Neural cell (in vitro differentiated cells): ENCODE results near the gene RUVBL1. TPM values are rescaled to one million over a fixed set of nuclear protein-coding genes. Genes with fewer than 3 reads are reported as not detected.

Experiments
- H2AFZ ChIP-seq: fragments of 200-600, 300-800 bp; sonication (generic), shearing (Covaris generic); 2 replicates; pipeline ENCODE4 v1.6.0; 2014; ENCODE audit warnings: low read depth, mild to moderate bottlenecking, antibody characterized with exemption, low read length, moderate library complexity
- H3F3A ChIP-seq: fragments of 200-600 bp; shearing (Covaris generic); 2 replicates; pipeline ENCODE4 v1.6.1; 2016; ENCODE audit warnings: mild to moderate bottlenecking, moderate library complexity, mixed read lengths, antibody characterized with exemption, low read length; ENCODE audit not compliant: insufficient read depth, poor library complexity, severe bottlenecking
- H3K27ac ChIP-seq: fragments of 200-600, 300-800 bp; sonication (generic), shearing (Covaris generic); 2 replicates; pipeline ENCODE4 v1.5.1; 2014; ENCODE audit warnings: mild to moderate bottlenecking, low read length, moderate library complexity
- H3K27me3 ChIP-seq: fragments of 300-800, 200-600 bp; sonication (generic), shearing (Covaris generic); 2 replicates; pipeline ENCODE4 v1.6.0; 2014; ENCODE audit warnings: mild to moderate bottlenecking, low read depth, low read length, moderate library complexity; ENCODE audit not compliant: insufficient read depth
- H3K36me3 ChIP-seq: fragments of 300-800, 200-600 bp; sonication (generic), shearing (Covaris generic); 2 replicates; pipeline ENCODE4 v1.5.1; 2014; ENCODE audit warnings: mild to moderate bottlenecking, antibody characterized with exemption, low read length, moderate library complexity; ENCODE audit not compliant: insufficient read depth
- H3K4me2 ChIP-seq: fragments of 300-800, 200-600 bp; sonication (generic), shearing (Covaris generic); 2 replicates; pipeline ENCODE4 v1.6.0; 2014; ENCODE audit warnings: mild to moderate bottlenecking, low read length
- H3K4me3 ChIP-seq: fragments of 300-800, 200-600 bp; sonication (generic), shearing (Covaris generic); 2 replicates; pipeline ENCODE4 v1.5.1; 2014; ENCODE audit warnings: mild to moderate bottlenecking, low read length, moderate library complexity
- H3K79me2 ChIP-seq: fragments of 200-600 bp; shearing (Covaris generic); replicated peaks from 2 replicates; pipeline ENCODE4 v1.6.0; 2014; ENCODE audit warnings: mild to moderate bottlenecking, low read length, moderate library complexity; ENCODE audit not compliant: insufficient read depth
- H3K9ac ChIP-seq: fragments of 300-800, 200-600 bp; sonication (generic), shearing (Covaris generic); 2 replicates; pipeline ENCODE4 v1.6.1; 2016; ENCODE audit warnings: mild to moderate bottlenecking, low read length, mixed read lengths
- H3K9me2 ChIP-seq: fragments of 200-600 bp; shearing (Covaris generic); 2 replicates; pipeline ENCODE4 v1.6.1; 2016; ENCODE audit warnings: mild to moderate bottlenecking, low read length, mixed read lengths; ENCODE audit not compliant: insufficient read depth
- H3K9me3 ChIP-seq: fragments of 200-600, 300-800 bp; sonication (generic), shearing (Covaris generic); 2 replicates; pipeline ENCODE4 v1.6.1; 2016; ENCODE audit warnings: mild to moderate bottlenecking, mixed run types, low read length, moderate library complexity, mixed read lengths
- H4K20me1 ChIP-seq: fragments of 200-600 bp; shearing (Covaris generic); 2 replicates; pipeline ENCODE4 v1.6.1; 2016; ENCODE audit warnings: mild to moderate bottlenecking, mixed run types; ENCODE audit not compliant: insufficient read depth
- CTCF ChIP-seq: fragments of 450-650 bp; IDR thresholded peaks from 2 replicates; pipeline ENCODE4 v1.5.1; 2014; ENCODE audit warnings: antibody characterized with exemption, mild to moderate bottlenecking, moderate library complexity; ENCODE audit not compliant: poor library complexity, severe bottlenecking
- EP300 ChIP-seq: fragments of 450-650 bp; conservative IDR thresholded peaks from 2 replicates; pipeline ENCODE4 v1.6.1; 2014; ENCODE audit warnings: antibody characterized with exemption, mild to moderate bottlenecking, moderate library complexity; ENCODE audit not compliant: poor library complexity, severe bottlenecking
- EZH2 ChIP-seq: fragments of 200-600, 300-800 bp; shearing (Covaris generic), sonication (generic); IDR thresholded peaks from 2 replicates; pipeline ENCODE4 v1.6.1; 2014; ENCODE audit warnings: antibody characterized with exemption, low read length, borderline replicate concordance, mild to moderate bottlenecking; ENCODE audit not compliant: insufficient read depth, poor library complexity, severe bottlenecking
- MXI1 ChIP-seq: fragments of 450-650 bp; conservative IDR thresholded peaks from 2 replicates; pipeline ENCODE4 v1.6.1; 2014; ENCODE audit warnings: antibody characterized with exemption, mild to moderate bottlenecking; ENCODE audit not compliant: poor library complexity, severe bottlenecking
- POLR2AphosphoS5 ChIP-seq: IDR thresholded peaks from 2 replicates; pipeline ENCODE4 v1.6.1; 2012
- RAD21 ChIP-seq: fragments of 450-650 bp; conservative IDR thresholded peaks from 2 replicates; pipeline ENCODE4 v1.6.1; 2014; ENCODE audit warnings: antibody characterized with exemption, mild to moderate bottlenecking, moderate library complexity
- REST ChIP-seq: IDR thresholded peaks from 2 replicates; pipeline ENCODE4 v1.6.1; 2012; ENCODE audit warnings: borderline replicate concordance
- SMC3 ChIP-seq: fragments of 450-650 bp; conservative IDR thresholded peaks from 2 replicates; pipeline ENCODE4 v1.6.1; 2014; ENCODE audit warnings: antibody characterized with exemption, mild to moderate bottlenecking, moderate library complexity; ENCODE audit not compliant: poor library complexity
- TAF1 ChIP-seq: IDR thresholded peaks from 2 replicates; pipeline ENCODE4 v1.6.1; 2012; ENCODE audit warnings: low read depth
- polyA plus RNA-seq: library from polyadenylated mRNA; depleted of rRNA; stranded (reverse); fragments of >200 nt; gene quantifications from 2 replicates; pipeline ENCODE4 v1.2.3, GENCODE V29; 2014

RUVBL1 gene
- polyA plus RNA-seq, 1 donor from 2014 or later = 83.3 TPM

GRCh38 chr3:128069271-128069670, 54.3 kb downstream of the RUVBL1 start:
- Histone ChIP-seq H3K79me2 (no peaks in the 10 kb centered on the region), H3K4me3 (no peak overlapping the region), H2AFZ (no peak overlapping the region), H3K36me3 (peaks cover 11% of the 10 kb centered on the region), H3K9me3 (no peaks in the 10 kb centered on the region), H3K9me2 (no peaks in the 10 kb centered on the region), H3K27ac (no peak overlapping the region), H3F3A (no peaks in the 10 kb centered on the region), H3K9ac (no peak overlapping the region), H3K27me3 (no peaks in the 10 kb centered on the region), H3K4me2 (no peak overlapping the region), H4K20me1 (no peaks in the 10 kb centered on the region)
- TF ChIP-seq EP300 = no peak
- no peak for TF ChIP-seq MXI1
- no peak for TF ChIP-seq POLR2AphosphoS5
- TF ChIP-seq TAF1 = no peak
- TF ChIP-seq REST = no peak
- TF ChIP-seq RAD21 = no peak
- no peak for TF ChIP-seq SMC3
- TF ChIP-seq CTCF = no peak
- TF ChIP-seq EZH2 = no peak

DNA sequence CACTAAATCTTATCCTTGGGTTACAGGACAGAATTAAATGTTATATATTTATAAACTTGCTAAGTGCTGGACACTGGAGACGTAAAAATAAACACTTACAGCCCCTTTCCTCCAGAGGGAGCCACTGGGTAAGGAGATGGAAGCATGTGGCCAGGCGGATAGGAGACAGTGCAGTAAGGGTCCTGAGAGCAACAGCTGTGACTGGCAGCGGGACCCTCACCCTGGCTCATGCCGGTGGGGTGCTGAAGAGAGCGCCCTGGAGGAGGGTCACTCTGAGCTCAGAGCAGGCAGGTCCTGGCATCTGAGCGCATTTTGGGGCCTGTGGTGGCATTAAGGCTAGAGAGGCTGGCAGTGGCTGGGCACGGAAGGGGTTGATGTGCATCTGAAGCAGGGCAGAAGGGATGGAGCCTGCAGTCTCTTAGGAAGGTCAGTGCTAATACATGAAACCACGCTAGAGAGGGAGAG, 55.4 kb downstream of the RUVBL1 start:
- H3K9me3 ChIP-seq = no peaks in the 10 kb centered on the region
- H2AFZ ChIP-seq = no peak overlapping the region
- H3K36me3 ChIP-seq = peaks cover 11% of the 10 kb centered on the region
- H3F3A ChIP-seq = no peaks in the 10 kb centered on the region
- peak; percentile 53 for TF ChIP-seq SMC3
- TF ChIP-seq REST = no peak
- no peak for TF ChIP-seq POLR2AphosphoS5
- peak; percentile 24 for TF ChIP-seq RAD21
- TF ChIP-seq CTCF = peak; percentile 50
- no peak for TF ChIP-seq MXI1
- no peak for TF ChIP-seq TAF1
- TF ChIP-seq EZH2 = no peak
- no peak for TF ChIP-seq EP300
- no peak overlapping the region for H3K9ac ChIP-seq
- H3K27ac ChIP-seq = no peak overlapping the region
- no peaks in the 10 kb centered on the region for H3K27me3 ChIP-seq
- no peaks in the 10 kb centered on the region for H4K20me1 ChIP-seq
- H3K4me2 ChIP-seq = no peak overlapping the region
- H3K4me3 ChIP-seq = no peak overlapping the region
- H3K9me2 ChIP-seq = no peaks in the 10 kb centered on the region
- no peaks in the 10 kb centered on the region for H3K79me2 ChIP-seq
